GM19240 (cell line): ENCODE results near the gene GUK1.
"Not testable (repeated sequence)": the region's sequence is repeated elsewhere in the genome, so short reads cannot be mapped to it uniquely, and the experiment has no call there.

Experiments used
- DNase-seq: peaks from one replicate; pipeline ENCODE4 v3.0.0; 2011; ENCODE audit warnings: low spot score; ENCODE audit not compliant: insufficient read length

The GUK1 gene

DNA sequence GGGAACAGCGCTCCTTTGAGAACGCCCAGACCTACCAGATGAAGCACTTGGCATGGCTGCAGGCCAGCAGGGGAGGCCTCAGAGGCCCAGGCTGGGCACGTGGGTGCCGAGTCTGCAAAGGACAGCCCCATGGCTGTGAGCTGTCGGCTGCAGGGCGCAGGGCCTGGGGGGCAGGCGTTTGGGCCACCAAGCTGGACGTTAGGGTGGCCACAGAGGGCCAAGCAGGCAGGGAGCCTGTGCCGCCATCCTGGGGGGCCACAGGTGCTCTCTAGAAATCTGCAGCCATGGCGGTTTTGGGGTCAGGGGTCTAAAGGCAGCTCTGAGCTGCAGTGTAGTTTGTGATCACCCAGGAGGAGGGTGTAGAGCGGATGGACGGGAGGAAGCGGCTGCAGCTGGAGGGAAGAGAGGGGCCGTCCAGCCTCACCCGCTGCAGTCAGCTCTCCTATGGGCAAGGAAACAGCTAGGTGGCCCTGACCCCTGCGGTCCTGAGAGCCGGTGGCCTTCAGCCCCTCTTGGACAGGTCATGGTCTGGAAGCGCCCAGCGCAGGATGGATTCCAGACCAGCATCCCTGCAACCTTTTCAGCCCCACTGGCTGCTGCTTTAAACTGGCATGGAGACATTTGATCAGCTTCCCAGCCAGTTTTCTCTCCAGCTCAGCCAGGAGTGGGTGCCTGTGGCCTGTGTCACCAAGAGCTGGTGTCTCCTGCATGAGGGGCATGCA, 36.5 kb downstream of the GUK1 start:
- no peak for DNase-seq

- no peak for DNase-seq
These were observed 37.0 kb downstream of the GUK1 start for GRCh38 chr1:228177183-228177475.

DNA sequence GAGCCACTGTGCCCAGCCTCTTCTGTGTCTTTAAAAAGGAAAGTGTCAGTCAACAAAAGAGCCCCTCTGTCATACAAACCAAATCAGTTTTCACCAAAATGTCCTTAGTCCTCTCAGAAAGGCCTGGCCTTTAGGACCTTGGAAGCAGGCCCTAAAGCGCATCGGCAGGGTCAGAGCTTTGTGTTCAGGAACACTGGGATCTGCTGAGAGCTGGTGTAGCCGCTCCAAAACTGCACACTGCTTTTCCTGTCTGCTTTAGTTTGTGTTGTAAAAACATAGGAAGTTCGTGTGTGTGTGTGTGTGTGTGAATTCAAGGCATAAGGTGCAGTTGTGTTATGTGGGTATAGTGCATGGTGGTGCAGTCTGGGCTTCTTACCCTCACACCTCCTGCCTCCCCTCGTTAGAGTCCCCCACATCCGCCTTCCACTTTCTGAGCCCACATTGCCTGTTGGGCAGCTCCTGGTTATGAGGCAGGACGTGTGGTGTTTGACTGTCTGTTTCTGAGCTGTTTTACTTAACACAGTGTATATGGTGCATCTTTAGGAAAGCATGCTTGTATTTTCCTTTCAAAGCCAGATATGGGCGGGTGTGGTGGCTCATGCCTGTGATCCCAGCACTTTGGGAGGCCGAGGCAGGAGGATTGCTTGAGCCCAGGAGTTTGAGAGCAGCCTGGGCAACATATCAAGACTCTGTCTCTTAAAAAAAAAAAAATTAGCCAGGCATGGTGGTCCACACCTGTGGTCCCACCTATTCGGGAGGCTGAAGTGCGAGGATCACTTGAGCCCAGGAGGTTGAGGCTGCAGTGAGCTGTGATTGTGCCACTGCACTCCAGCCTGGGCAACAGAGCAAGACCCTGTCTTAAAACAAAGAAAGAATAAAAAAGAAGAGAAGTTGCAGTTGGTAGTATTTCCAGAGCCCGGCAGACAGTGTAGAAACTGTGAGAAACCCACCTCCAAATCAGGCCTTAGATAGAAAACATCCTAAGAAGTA, 37.9 kb downstream of the GUK1 start:
- DNase-seq = no peak

DNA sequence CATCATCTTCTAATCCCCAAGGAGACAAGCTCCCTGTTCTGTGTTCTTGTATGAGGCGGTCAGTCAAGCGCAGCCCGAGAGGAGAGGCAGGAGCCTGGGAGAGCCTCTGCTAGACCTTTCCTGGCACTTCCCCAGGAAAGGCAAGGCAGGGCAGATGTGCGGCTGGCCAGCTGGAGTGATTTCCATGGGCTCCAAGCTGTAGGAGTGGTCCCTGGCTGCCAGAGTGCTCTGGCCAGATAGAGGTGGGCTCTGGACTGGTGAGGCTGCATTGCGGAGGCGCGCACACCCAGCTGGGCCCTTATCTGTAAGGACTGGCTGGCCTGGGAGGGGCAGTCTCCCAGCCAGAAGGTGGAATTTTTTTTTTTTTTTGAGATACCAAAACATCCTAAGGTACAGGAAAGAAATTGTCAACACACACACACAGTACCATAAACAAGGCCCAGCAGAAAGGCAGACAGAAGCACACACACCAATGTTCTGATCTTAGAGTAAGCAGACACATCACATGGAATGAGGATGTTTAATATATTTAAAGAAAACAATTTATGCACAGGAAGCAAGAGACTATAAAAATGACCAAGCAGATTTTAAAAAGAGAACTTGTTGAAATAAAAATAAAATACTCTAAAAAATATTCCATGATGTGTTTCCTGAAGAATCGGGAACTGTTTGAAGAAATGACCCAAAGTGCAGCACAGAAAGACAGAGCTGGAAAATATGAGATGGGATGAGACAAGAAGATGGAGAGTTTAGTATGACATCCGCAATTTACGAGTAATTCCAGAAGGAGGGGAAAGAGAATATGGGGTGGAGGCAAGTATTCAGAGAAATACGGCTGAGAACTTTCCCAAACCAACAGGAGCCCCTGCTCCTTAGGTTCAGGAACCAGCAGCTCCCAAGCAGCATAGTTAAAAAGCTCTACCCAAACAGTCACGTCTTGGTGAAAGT, 38.9 kb downstream of the GUK1 start:
- DNase-seq = no peak

GRCh38 chr1:228180271-228180958, 40.3 kb downstream of the GUK1 start:
- no peak for DNase-seq

DNA sequence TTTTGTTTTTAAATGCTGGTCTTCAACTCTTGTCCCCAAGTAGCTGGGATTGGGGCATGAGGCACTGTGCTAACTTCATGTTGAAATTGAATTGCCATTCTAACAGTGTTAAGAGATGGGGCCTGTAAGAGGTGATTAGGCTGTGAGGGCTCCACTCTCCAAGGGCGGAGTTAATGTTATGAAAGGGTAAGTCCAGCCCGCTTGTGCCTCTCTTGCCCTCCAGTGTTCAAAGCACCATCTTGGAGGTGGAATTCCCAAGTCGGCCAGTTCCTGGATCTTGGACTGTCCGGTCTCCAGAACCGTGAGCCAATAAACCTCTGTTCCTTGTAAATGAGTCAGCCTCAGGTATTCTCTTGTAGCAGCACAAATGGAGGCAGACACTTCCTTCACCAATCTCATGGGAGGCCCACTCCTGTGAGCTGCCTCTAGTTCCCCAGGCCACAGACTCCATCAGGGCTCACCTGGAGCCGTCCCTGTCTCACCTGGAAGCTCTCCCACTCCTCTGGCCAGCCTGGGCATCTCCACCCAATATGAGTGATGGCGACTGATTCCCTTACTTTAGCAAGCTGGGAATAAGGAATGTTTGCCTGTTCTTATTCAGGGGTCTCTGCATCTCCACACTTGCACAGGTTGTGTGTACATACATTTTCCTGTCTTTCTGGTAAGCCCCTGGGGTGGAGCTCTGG, 41.0 kb downstream of the GUK1 start:
- DNase-seq = no peak

DNA sequence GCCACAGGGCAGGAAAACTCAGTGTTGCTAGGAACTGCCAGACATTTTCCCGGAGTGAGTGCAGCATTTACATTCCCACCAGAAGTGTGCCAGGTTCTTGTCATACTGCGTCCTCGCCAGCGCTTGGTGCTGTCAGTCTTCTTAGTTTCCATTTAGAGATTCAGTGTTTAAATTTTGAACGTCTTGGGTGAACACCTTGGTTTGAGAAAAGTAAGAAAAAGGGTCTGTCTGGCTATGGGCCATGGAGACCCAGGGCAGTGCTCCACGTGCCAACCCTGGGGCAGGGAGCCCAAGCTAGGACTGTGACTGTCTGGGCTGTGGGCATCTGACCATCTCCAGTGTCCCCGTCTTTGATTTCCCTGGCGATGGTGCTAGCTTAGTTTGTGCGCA, 41.6 kb downstream of the GUK1 start:
- DNase-seq = no peak

DNA sequence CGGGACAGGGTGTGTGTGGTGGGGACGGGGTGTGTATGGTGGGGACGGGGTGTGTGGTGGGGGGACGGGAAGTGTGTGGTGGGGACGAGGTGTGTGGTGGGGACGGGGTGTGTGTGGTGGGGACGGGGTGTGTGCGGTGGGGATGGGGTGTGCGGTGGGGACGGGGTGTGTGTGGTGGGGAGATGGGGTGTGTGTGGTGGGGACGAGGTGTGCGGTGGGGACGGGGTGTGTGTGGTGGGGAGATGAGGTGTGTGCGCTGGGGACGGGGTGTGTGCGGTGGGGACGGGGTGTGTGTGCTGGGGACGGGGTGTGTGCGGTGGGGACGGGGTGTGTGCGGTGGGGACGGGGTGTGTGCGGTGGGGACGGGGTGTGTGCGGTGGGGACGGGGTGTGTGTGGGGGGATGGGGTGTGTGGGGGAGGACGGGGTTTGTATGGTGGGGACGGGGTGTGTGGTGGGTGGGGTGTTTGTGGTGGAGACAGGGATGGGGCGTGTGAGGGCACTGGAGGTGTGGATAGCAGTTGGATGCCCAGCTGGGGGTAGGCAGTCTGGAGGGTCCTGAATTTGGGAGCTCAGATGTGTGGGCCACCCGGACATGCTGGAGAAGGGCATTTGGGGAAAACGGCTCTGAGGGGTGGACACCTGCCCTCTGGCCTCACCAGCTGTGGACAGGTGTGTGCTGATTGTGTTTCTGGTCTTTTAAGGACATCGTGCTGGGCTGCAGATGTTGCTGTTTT, 42.4 kb downstream of the GUK1 start:
- no peak for DNase-seq

- DNase-seq = no peak
These were observed 44.1 kb downstream of the GUK1 start for GRCh38 chr1:228184152-228184551.

DNA sequence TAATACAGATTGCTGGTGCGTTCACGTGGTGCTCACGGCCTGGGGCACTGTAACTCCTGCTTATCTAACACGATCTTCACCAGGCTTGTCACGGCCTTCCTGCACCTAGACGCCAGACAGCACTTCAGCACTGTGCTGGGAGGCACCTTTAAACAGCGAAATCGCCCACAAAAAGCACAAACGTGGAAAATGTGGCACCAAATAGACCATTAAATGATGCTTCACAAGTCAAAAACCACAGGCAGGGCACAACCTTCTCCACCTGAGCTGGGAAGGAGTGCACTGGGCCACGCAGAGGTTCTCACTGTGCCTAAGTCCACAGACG, 45.5 kb downstream of the GUK1 start:
- no peak for DNase-seq

DNA sequence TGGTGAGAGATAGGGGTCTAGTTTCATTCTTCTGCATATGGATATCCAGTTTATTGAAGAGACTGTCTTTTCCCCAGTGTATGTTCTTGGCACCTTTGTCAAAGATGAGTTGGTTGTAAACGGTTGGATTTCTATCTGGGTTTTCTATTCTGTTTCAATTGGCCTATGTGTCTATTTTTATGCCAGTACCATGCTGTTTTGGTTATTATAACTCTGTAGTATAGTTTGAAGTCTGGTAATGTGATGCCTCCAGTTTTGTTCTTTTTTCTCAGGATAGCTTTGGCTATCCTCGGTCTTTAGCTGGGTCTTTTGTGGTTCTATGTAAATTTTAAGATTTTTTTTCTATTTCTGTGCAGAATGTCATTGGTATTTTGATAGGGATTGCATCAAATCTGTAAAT, 48.2 kb downstream of the GUK1 start:
- not testable (repeated sequence) for DNase-seq

- no peak for DNase-seq
These were observed 50.1 kb downstream of the GUK1 start for GRCh38 chr1:228190182-228190581.

DNA sequence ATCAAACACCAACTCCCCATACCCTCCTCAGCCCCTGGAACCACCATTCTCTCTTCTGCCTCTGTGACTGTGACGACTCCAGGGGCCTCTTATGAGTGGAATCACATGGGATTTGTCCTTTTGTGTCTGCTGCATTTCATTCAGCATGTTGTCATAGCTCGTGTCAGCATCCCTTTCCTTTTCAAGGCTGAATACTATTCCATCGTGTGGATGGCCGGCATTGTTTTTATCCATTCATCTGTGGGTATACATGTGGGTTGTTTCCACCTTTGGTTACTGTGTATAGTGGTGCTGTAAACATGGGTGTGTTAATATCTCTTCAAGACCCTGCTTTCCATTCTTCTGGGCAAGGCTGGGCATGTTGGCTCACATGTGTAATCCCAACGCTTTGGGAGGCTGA, 50.7 kb downstream of the GUK1 start:
- no peak for DNase-seq

GRCh38 chr1:228194436-228194835, 54.4 kb downstream of the GUK1 start:
- no peak for DNase-seq

- no peak for DNase-seq
These were observed 55.1 kb downstream of the GUK1 start for GRCh38 chr1:228194921-228195812.

GRCh38 chr1:228197555-228198147, 57.6 kb downstream of the GUK1 start:
- DNase-seq = no peak
